Hypothalamus (tissue), 51 donors: ENCODE measurements around the gene TP73.
"Not testable (repeated sequence)": the region's sequence is repeated elsewhere in the genome, so short reads cannot be mapped to it uniquely, and the experiment has no call there.

ENCODE experiments used
- DNase-seq, 51 donors: peaks; one replicate each; lab custom pipeline; 2025; lab: John Stamatoyannopoulos, UW

The TP73 gene

DNA sequence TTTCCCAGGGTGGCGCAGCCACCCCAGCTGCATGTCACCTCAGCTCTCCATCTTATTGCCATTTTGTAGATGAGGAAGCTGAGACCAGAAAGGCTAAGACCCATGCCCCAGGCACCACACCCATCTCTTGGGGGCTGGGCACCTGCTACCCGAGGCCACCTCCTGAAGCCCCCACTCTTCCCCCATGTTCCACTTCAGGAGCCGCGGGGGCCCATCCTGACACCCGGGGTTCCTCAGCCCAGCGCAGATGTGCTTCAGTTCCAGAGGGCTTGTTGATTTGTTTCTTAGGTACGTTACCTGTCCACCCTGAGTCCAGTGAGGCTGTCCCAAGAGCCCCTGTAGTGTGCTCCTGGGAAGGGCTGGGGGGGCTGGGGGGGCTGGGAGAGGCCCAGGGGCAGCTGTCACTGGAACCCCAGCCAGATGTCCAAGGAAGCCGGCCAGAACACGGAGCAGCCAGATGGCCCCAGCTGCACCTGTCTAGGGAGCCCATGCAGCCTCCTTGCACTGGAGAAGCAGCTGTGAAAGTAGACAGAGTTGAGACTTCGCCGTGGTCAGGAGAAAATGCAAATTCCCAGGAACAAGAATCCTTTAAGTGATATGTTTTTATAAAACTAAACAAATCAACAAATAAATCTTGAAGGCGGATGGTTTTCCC, 82.8 kb downstream of the TP73 start:
- no peak for DNase-seq

DNA sequence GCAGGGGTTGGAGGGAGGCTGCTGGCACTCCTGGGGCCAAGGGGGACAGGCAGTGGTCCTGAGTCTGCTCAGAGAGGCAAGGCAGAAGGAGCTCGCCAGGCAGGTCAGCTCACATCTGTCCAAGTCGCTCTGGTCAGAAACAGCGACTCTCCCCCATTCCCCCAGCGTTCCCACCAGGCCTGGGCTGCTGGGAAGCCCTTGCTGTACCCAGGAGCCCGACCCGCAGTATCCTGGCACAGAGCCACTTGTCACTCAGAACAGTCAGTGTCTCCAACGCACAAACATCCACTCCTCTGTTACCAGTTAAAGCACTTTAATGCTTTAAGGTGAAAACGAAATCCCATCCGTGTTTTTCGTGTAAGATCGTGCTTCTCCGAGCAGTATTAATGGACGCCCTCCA, 83.4 kb downstream of the TP73 start:
- no peak for DNase-seq

DNA sequence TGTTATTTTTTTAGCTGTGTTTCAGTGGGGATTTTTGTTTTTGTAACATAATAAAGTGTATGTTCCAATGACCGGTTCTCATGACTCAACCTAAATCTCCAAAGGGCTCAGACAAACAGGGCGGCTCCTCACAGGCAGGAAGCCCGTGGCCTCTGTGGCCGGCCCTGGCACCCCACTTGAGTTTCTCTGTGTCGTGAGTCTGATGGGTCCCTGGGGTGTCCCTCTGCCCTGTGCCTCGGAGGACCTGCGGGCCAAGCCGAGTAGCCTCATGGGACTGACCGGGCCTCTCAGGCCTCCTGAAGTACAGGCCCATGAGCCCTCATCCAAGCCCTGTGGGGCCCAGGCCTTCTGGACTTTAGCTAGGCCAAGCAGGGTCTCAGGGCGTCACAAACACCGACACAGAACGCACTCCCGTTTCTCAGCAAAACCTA, 83.8 kb downstream of the TP73 start:
- no peak for DNase-seq

DNA sequence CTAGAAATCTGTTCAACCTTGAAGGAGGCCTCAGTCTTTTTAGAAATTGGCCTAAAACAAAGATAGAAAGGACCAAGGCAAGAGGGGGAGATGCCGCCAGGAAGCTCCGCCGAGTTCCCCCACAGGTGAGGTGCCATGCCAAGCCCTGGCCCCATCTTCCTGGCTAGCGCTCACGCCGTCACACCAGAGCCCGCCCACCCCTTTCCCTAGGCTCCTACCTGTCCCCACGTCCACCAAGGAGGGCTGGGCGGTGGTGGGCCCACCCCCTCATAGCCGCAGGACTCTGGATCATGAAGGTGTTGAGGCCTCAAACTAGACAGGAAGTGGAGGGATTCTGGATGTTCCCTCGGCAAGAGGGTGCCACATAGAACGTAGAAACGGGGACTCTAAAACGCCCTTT, 84.4 kb downstream of the TP73 start:
- no peak for DNase-seq

DNA sequence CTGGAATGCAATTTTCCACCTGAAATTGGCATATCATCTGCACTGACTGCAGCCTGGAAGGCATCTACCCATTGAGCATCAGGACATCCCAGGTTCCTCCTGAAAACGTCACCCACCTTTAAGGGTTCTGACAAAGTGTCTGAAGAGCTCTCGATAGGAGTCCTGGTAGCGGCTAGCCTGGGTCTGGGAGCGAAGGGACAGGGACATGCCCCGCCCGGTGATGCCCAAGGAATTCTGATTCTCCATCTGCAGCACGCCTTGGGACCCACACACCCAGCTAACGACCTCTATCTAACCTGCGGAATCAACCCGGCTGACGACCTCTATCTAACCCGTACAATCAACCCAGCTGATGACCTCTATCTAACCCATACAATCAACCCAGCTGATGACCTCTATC, 86.6 kb downstream of the TP73 start:
- no peak for DNase-seq

DNA sequence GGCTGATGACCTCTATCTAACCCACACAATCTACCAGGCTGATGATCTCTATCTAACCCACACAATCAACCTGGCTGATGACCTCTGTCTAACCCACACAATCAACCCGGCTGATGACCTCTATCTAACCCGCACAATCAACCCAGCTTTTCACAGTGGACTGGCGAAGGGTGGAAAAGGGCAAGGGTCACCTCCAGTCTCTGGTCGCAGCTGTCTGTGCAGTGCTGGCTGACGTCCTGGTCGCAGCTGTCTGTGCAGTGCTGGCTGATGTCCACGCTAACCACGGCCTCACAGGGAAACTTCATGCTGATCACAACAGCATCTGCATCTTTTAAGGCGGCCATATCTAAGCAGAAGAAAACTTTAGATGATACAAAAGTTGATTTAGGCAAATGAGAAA, 87.7 kb downstream of the TP73 start:
- peak in 3 of 51 donors; percentile 36 to 49 (median 39) for DNase-seq

DNA sequence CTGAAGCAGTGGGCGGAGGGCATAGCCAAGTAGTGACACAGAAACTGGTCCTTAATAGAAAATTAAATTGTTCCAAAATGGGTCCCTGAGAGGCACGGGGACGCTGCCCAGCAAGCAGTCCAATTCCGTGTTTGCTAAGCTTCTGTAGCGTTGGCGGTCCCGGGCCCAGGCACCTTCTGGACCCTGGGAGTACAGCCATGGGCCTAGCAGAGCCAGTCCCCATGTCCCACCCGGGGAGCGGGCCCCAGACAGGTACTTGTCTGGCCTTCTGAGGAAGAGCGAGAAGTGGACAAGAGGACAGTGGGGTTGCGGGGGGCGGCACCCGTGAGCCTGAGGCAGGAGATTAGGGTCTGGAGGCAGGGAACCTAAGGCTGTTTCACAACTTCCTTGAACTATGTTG, 88.4 kb downstream of the TP73 start:
- no peak for DNase-seq

DNA sequence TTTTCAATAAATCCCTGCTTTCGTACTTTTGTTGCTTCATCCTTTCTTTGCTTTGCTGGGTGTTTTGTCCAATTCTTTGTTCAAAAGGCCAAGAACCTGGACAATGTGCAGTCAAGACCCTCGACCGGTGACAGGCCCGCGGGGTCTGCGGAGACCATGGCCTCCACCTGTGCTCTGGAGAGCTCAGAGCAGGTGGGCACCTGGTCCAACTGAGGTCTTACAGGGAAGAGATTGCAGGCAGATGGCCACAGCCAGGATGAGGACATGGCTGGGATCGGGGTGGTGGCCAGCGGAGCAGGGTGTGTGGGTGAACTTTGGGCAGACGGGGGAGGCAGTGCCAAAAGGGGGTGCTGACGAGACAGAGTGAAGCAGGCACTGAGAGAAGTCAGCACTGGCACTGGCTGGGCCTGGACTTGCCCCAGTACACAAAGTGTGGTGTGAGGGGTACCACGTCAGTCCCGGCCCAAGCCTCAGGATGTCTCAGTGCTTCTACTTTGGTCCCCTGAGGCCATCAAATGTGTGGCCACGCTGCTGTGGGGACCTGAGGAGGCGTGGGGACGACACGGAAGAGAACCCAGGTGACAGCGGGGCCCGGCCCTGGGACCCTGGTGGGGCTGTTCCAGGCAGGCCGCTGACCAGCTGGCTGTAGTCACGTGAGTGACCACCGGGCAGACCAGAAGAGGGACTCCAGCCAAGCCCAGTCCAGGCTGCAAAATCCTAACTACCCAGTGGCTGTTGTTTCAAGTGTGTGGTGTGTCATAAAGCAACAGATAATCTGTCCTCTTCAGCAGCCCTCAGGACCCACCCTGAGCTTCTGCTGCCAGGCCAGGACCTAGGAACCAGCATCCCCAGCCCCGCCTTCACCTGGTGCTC, 89.5 kb downstream of the TP73 start:
- DNase-seq, result no peak

DNA sequence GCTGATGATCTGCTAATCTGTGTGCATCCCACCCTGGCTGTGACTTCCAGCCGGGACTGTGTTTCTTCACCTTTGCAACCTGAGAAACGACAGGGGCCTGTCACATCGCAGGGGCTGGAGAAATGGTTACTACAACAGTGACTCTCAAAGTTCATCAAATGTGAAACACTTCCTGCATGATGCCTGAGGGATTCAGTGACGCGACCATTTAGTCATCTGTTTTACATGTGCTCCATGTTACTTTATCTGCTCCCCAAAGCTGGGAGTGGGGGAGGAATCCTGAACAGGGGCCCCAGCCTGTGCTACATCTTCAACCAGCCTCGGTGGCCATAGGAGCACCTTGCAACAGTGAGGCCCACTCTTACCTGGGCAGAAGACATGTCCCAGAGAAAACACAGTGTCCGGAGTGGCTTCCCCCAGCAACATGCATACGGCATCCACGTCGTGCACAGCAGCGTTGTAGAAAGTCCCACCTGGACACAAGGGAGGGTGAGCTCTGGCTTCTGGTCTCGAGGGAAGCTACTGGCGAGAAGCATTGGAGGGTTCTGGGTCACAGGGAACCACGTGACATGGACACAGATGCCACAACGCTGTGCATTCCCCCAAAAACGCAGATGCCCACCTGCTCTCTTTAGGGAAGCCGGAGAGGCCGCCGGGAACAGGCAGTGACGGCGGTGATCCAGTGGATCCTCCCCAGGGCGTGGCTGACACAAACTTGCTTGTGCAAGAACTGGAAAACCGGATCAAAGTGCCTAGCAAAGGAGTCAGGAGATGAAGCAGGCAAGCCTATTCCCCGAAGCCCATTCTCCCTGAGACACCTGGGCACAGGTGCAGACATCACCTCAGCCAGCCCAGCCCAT, 90.4 kb downstream of the TP73 start:
- DNase-seq, result no peak

DNA sequence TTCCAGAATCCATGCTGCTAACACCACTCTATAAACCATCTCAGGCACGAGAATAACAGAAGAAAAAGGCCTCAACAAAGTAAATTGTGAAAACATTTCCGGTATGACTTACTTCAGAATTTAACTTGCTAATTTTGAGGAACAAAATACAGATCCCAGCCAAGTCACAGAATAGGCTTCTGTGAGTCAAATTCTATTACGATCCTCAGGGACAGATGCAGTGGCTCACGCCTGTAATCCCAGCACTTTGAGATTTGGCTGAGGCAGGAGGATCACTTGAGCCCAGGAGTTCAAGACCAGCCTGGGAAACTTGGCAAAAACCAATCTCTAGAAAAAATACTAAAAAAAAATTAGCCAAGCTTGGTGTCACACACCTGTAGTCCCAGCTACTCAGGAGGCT, 91.1 kb downstream of the TP73 start:
- no peak for DNase-seq

DNA sequence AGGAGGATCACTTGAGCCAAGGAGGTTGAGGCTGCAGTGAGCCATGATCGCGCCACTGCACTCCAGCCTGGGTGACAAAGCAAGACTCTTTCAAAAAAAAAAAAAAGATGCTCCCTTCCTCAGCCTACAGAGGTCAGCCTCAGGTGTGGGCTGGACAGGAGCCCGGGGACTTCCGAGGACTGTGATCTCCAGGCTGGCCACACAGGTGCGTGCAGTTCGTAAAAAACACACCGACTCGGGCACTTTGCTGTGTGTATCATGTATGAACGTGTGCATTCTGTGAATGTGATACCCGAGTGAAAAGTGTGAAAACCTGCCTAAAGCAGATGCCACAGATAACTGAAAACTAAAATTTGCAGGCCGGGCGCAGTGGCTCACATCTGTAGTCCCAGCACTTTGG, 91.5 kb downstream of the TP73 start:
- no peak for DNase-seq

DNA sequence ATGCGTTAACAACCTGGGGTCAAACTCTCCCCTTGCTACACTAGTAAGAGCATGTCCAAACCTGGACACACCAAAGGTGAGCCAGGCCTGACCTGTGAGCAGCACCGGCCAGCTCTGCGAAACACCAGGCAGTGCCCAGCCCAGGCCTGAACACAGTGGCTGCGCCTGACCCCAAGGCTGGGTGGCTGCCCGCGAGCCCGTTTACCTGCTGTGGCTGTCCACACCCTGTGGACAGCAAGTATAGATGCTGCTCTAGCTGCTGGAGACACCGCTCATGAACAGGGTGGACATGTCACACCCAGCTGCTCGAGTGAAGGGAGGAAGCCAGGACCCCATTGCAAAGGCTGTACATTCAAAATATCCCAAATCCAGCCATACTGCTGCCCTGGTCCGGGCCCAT, 92.3 kb downstream of the TP73 start:
- DNase-seq, result no peak

DNA sequence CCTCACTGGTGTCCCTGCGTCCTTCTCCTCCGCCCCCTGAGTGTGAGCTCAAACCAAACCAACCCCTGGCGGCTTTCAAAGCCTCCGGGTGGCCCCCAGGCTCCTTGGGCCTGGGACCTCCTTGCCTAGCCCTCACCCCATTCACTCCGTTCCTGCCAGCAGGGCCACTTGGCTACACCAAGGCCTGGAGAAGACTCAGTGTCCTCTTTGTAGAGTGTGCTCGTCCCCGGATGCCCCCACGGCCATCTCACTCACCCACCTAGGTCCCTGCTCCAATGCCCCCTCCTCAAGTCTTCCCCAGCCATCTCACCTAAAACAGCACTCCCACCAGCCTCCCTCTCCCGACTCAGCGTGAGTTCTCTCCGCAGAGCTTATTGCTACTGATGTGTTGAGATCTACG, 92.8 kb downstream of the TP73 start:
- no peak for DNase-seq

DNA sequence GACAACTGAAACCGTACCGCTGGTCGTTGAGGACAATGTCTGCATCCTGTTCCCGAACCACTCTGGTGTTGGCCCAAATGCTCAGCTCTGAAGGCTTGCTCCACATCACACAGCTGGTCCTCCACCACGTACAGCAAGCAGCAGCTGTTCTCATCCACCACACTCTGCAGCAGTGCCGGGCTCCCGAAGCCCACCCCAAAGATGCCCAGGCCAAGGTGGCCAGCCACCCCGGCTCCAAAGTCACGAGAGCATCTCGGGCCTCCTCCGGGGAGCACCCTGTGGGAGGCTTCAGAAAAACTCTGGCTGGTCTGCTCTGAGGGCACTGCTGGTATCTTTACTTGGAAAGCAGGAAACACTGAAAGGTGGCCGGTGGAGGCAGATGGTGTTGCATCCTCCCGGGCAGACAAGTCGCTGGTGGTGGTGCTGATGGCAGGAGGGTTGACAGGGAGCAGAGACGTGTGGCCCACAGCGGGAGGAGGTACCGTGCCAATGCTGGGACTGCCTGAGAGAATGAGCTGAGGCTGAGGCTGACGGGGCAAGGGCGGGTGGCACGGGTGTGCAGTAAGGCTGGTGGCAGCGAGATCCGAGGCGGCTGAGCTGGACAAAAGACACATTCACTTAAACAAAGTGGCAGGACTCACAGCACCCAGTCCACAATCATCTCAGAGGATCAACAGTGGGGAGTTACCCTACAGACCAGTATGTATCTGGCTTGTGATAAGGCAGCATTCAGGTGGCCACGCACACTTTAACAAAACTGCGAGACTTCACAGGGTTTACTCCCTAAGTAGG, 93.5 kb downstream of the TP73 start:
- DNase-seq, result peak in 14 of 51 donors; percentile 10 to 38 (median 23)

DNA sequence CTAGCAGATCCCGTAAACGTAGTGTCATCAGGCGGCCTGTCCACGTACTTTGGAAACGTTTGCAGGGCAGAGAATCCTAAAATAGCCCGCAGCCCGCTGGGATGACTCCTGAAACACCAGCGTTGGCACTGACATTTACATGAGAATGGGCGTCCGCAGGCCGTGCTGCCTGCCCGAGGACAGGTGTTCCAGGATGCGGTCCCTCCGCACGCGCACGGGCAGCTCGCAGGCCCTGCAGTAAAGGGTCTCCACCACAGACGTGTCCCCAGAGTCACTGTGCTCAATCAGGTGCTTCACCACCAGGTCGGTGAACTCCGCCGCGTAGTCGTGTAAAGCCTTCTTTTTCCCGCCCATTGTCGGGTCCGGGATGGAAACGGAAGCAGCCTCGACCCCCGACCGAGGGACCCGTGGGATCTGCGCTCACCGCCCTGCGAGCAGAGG, 94.1 kb downstream of the TP73 start:
- DNase-seq, result peak in 1 of 51 donors; percentile 11

DNA sequence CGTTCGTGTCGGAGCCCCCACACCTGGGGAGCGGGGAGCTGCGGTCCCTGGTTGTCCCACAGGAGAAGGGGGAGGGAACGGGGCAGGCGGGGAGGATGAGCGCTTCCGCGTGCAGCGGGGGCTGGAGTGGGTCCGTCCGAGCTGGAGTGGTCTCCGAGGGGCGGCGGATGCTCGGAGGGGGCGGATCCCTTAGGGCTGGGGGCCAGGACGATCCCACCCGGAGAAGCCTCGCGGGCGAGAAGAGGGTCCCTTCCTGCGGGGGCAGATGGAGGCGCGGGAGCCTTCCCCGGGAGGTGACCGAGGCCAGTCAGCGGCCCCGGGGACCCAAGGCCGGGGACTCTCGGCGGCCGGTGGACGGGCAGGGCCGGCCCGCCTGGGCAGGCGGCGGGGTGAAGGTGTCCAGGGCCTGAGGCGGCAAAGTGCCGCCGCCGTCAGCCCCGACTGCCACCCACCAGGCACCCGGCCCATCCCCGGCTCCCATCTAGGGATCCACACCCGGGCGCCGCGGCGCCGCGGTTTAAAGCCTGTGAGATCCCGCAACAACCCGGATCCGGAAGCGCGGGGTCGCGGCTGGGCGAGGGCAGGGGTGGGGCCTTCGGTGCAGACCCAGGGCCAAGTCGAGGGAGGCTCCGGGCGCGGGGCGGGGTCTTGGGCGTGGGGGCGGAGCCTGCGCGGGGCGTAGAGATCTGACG, 94.7 kb downstream of the TP73 start:
- DNase-seq, result peak in 49 of 51 donors; percentile 34 to 92 (median 81)

DNA sequence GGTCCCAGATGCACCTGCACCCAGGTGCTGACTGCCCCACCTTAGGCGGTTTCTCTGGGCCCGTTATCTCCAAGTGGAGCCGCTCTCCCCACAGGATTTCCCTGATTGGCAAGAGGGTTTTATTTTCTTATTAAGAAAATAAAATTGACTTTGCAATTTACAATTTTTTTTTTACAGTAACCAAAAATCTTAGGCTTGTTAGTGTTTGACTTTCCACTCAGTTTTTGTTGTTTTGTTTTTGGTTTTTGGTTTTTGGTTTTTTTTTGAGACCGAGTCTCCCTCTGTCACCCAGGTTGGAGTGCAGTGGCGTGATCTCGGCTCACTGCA, 95.2 kb downstream of the TP73 start:
- no peak for DNase-seq

DNA sequence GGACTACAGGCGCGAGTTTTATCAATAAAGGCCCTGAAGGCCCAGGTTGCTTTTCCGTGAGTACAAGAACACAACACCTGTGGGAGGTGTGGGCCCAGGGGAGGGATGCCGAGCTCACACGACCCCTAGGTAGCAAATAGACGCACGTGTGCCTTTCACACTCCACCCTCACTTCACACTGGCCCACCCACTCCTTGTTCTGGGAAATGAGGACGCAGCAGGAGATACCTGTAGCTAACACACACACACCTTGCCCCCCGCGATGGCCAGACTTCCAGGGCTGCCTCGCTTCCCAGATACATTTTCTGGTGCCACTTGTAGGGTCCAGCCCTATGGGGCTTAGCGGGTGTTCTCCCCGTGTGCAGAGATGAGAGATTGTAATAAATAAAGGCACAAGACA, 95.6 kb downstream of the TP73 start:
- DNase-seq, result no peak

DNA sequence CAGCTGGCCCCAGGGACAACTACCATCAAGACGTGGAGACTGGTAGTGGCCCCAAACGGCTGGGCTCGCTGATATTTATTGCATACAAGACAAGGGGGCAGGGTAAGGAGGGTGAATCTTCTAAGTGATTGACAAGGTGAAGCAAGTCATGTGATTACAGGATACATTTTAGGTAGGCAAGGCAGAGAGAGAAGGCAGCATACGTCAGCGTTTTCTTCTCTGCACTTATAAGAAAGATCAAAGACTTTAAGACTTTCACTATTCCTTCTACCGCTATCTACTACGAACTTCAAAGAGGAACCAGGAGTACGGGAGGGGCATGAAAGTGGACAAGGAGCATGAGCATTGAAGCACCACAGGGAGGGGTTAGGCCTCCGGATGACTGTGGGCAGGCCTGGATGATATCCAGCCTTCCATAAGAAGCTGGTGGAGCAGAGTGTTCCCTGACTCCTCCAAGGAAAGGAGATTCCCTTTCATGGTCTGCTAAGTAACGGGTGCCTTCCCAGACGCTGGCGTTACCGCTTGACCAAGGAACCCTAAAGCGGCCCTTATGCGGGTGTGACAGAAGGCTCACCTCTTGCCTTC, 96.1 kb downstream of the TP73 start:
- DNase-seq, result not testable (repeated sequence)

DNA sequence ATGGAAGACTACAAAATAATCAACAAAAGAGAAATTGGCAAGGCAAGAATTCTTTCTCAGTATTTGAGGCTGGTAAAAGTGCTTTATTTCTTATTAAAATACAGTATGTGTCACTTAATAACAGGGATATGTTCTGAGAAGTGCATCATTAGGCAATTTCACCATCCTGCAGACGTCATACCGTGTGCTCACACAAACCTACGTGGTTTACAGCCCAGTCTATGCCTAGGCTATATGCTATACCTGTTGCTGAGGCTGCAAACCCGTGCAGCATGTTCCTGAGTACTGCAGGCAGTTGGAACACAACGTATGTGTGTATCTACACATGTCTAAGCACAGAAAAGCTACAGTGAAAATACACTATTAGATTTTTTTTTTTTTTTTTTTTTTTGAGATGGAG, 97.2 kb downstream of the TP73 start:
- DNase-seq, result no peak
